Measurements from ENCODE around the gene BFSP2. TPM values are rescaled to one million over a fixed set of nuclear protein-coding genes. Genes with fewer than 3 reads are reported as not detected.

The BFSP2 gene
- total and polyA plus RNA-seq, 12 donors = not detected

DNA sequence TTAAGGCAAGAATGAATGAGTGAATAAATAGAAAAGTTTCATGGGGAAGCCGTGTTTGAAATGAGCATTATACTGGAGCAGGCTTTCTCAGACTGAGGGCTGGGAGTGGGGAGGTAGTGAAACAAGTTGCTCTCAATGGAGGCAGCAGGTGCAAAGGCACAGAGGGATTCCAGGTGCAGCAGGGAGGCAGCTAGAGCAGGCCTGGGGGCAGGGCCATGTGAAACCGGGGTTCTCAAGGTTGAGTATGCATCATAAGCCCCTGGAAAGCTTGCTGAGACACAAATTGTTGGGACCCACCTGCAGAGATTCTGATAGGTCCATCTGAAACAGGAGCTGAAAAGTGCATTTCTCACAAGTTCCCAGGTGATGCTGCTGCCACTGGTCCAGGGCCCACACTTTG is 45.3 kb downstream of the BFSP2 start:
- H3K4me3 ChIP-seq = no peak overlapping the region
- no peaks in the 10 kb centered on the region for H3K36me3 ChIP-seq (replicated peaks in 1 of 2)
- no peak for DNase-seq
- H3K4me1 ChIP-seq (replicated peaks in 1 of 2) = peaks cover 0 to 5% of the 10 kb centered on the region in 2 donors
- no peak for TF ChIP-seq POLR2A (IDR thresholded peaks at IDR 0.05)
- no peak for TF ChIP-seq CTCF (IDR thresholded peaks at IDR 0.05)
- 76 to 90% (median 81%) methylated on average over 2 of the region's 2 CpGs for WGBS, 4 donors
- no peaks in the 10 kb centered on the region for H3K9me3 ChIP-seq (replicated peaks in 1 of 3)
- intact Hi-C loops (cut with DNase I) = no loop called here
- no peak overlapping the region for H3K27ac ChIP-seq
- no peaks in the 10 kb centered on the region for H3K27me3 ChIP-seq

DNA sequence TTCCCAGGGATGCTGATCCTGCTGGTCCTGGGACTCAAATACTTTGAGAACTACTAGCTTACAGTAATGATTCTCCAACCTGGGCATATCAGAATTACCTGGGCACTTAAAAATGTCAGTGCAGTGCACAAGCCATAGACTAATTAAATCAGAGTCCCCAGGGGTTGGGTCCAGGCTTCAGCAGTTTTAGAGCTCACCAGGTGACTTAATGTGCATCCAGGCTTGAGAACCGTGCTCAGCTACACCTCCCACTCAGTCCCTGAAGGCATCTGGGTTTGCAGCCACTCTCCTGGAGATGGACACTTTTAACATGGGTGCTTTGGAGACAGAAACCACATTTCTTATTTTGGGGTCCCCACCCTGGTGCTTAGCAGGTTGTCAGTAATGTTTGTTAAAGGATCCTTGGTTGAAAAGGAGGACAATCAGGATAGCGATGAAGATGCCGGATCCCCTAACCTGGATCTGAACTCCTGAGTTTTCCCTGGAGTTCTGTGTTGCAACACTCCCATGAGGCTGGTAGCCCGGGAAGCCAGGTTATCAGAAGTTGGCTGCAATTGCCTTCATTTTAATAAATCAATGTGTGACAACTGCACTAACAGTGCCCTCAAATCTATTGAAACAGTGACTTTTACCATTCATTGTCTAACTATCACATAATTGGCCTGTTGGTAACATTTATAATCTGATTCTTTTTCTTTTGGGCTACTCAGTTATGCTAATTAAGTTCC is 48.1 kb downstream of the BFSP2 start:
- H3K4me1 ChIP-seq (replicated peaks in 1 of 2) = peaks cover 0 to 5% of the 10 kb centered on the region in 2 donors
- no peaks in the 10 kb centered on the region for H3K27me3 ChIP-seq
- TF ChIP-seq POLR2A (IDR thresholded peaks at IDR 0.05) (no peak), CTCF (IDR thresholded peaks at IDR 0.05) (no peak)
- H3K27ac ChIP-seq = no peak overlapping the region
- H3K4me3 ChIP-seq = no peak overlapping the region
- no peak for DNase-seq
- intact Hi-C loops (cut with DNase I) = no loop called here
- no peaks in the 10 kb centered on the region for H3K9me3 ChIP-seq (replicated peaks in 1 of 3)
- 76 to 83% (median 80%) methylated on average over 4 of the region's 4 CpGs for WGBS, 4 donors
- H3K36me3 ChIP-seq (replicated peaks in 1 of 2) = no peaks in the 10 kb centered on the region

DNA sequence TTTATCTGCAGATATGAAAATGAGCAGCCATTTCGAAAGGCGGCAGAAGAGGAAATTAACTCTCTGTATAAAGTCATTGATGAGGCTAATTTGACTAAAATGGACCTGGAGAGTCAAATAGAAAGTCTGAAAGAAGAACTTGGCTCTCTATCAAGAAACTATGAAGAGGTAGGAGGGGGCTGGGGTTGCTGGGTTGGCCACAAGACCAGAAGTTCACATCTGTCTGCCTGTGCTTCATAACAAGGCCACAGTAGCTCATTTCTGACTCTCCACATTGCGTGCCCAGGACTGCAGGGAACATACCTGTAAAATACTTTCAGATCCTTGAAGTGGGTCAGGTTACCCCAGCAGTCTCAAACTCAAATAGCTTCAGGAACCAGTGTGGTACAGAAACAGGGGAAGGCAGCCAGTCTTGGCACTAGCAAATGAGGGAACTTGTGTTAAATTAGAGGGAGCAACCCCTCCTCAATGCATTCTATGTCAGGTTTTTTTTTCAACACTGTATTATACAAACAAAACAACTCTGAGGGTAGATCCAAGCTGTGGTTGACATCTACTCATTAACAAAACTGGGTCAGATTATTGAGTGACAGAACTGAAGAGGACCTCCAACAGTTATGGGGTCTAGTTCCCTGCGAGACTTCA is 48.7 kb downstream of the BFSP2 start:
- WGBS, 4 donors = 63 to 89% (median 76%) methylated on average over 4 of the region's 4 CpGs
- H3K4me1 ChIP-seq (replicated peaks in 1 of 2) = peaks cover 0 to 5% of the 10 kb centered on the region in 2 donors
- TF ChIP-seq POLR2A (IDR thresholded peaks at IDR 0.05) (no peak), CTCF (IDR thresholded peaks at IDR 0.05) (no peak)
- no peak overlapping the region for H3K4me3 ChIP-seq
- no peak overlapping the region for H3K27ac ChIP-seq
- no peaks in the 10 kb centered on the region for H3K9me3 ChIP-seq (replicated peaks in 1 of 3)
- intact Hi-C loops (cut with DNase I) = no loop called here
- no peak for DNase-seq
- no peaks in the 10 kb centered on the region for H3K36me3 ChIP-seq (replicated peaks in 1 of 2)
- H3K27me3 ChIP-seq = no peaks in the 10 kb centered on the region

GRCh38 chr3:133451309-133451708 is 51.5 kb downstream of the BFSP2 start:
- H3K4me1 ChIP-seq (replicated peaks in 1 of 2) = peaks cover 0 to 5% of the 10 kb centered on the region in 2 donors
- no peaks in the 10 kb centered on the region for H3K36me3 ChIP-seq (replicated peaks in 1 of 2)
- intact Hi-C loops (cut with DNase I) = no loop called here
- no peaks in the 10 kb centered on the region for H3K27me3 ChIP-seq
- H3K27ac ChIP-seq = no peak overlapping the region
- H3K9me3 ChIP-seq (replicated peaks in 1 of 3) = no peaks in the 10 kb centered on the region
- H3K4me3 ChIP-seq = no peak overlapping the region
- DNase-seq = no peak
- 95 to 97% (median 95%) methylated on average over 3 of the region's 3 CpGs for WGBS, 4 donors
- no peak for TF ChIP-seq CTCF (IDR thresholded peaks at IDR 0.05)
- TF ChIP-seq POLR2A (IDR thresholded peaks at IDR 0.05) = no peak
